Stomach (tissue), 19 donors: ENCODE data around the gene SNRPD2. TPM values are rescaled to one million over a fixed set of nuclear protein-coding genes. Genes with fewer than 3 reads are reported as not detected.

Experiments
- DNase-seq, 2 donors: peaks; one replicate each; pipeline versions ENCODE4 v3.0.0 to v3.0.0-alpha.2; 2013 to 2019
- H3K27ac ChIP-seq, 5 donors: fragments of 200-600 bp in 4 of 5; sonication (generic) in 4 of 5; one replicate each; pipeline ENCODE4 v1.5.1; 2013 to 2019; ENCODE audit warnings: mild to moderate bottlenecking in 1 of 5, moderate library complexity in 1 of 5
- H3K27me3 ChIP-seq, 3 donors: fragments of 200-600 bp; sonication (generic); one replicate each; pipeline ENCODE4 v1.5.1; 2017 to 2019; ENCODE audit warnings: mixed run types in 1 of 3
- H3K36me3 ChIP-seq, 4 donors: fragments of 200-600 bp; sonication (generic); 1 replicate in 3 of 4; 2 replicates in 1 of 4; pipeline ENCODE4 v1.5.1; 2016 to 2019
- H3K4me1 ChIP-seq, 4 donors: fragments of 200-600 bp; sonication (generic); one replicate each; pipeline ENCODE4 v1.5.1; 2016 to 2019
- H3K4me3 ChIP-seq, 4 donors: fragments of 200-600 bp; sonication (generic) in 3 of 4; one replicate each; pipeline ENCODE4 v1.5.1; 2016 to 2019; ENCODE audit warnings: mild to moderate bottlenecking in 1 of 4
- H3K9me3 ChIP-seq, 4 donors: fragments of 200-600 bp; sonication (generic); one replicate each; pipeline ENCODE4 v1.5.1; 2016 to 2019
- CTCF ChIP-seq, 7 experiments: fragments of 450-650 bp in 4 of 7; fragments of 200-600 bp in 3 of 7; sonication (generic) in 3 of 7; IDR thresholded peaks; one replicate each; pipeline ENCODE4 v1.5.1; 2016 to 2019; ENCODE audit warnings: antibody characterized with exemption in 7 of 7, control low read depth in 2 of 7, mild to moderate bottlenecking in 1 of 7
- EP300 ChIP-seq: sonication (generic); formaldehyde crosslinking; IDR thresholded peaks from one replicate; pipeline ENCODE4 v1.6.1; 2017; ENCODE audit warnings: antibody characterized with exemption
- POLR2A ChIP-seq, 4 donors: fragments of 450-650 bp; IDR thresholded peaks; one replicate each; pipeline ENCODE4 v1.6.1; 2016; ENCODE audit warnings: antibody characterized with exemption in 4 of 4, control low read depth in 2 of 4, mild to moderate bottlenecking in 1 of 4, moderate library complexity in 1 of 4
- POLR2AphosphoS5 ChIP-seq, 3 donors: sonication (generic); formaldehyde crosslinking; IDR thresholded peaks; one replicate each; pipeline ENCODE4 v1.6.1; 2016; ENCODE audit warnings: antibody characterized with exemption in 3 of 3
- WGBS, 5 donors: extraction: QIAGEN DNeasy Blood & Tissue Kit in 3 of 5; methylation state at CpG; one replicate each; pipeline versions ENCODE4 v1.1.5 to v1.1.7; 2013 to 2018; 5-methylcytosine and 5-hydroxymethylcytosine counted together
- intact Hi-C: fragments of 100-400 bp; cut with DNase I; formaldehyde crosslinking; loops from one replicate; pipeline ENCODE4 v1.15.1; 2023; ENCODE audit warnings: low total_unique reads
- long read RNA-seq, 10 donors: transcript quantifications; one replicate each; lab custom pipeline, GENCODE V29; 2026
- polyA plus RNA-seq, 3 donors: library from polyadenylated mRNA; stranded (reverse); fragments of 200-250 nt; gene quantifications; one replicate each; pipeline ENCODE4 v1.2.3, GENCODE V29; 2013
- total RNA-seq, 5 donors: library from RNA; depleted of rRNA; stranded (reverse); fragments of >200 nt; gene quantifications; one replicate each; pipeline versions ENCODE4 v1.1.0 to v1.2.3, GENCODE V29; 2014 to 2016
- donor health status: healthy with polysubstance abuse.
- donor health status: Bipolar disorder and iron deficiency.
- donor health status: healthy.

The SNRPD2 gene
- total RNA-seq = 100 to 1,000 TPM in 3 of 5 donors, 10 to 100 TPM in 2; 79.9 to 217 (median 127) TPM
- polyA plus RNA-seq = 100 to 1,000 TPM; 378 to 511 (median 467) TPM
- long read RNA-seq, donor 1, transcript SNRPD2-201 (3 exons, 901 nt) = major isoform, 39 of 63 reads
- long read RNA-seq, donor 1, partial matches to known transcripts = 23 of 63 reads
- long read RNA-seq, donor 1, other reads (novel, unspliced or antisense) = 0 of 63 reads
- long read RNA-seq, donor 2, transcript SNRPD2-201 (3 exons, 901 nt) = major isoform, 64 of 82 reads
- long read RNA-seq, donor 2, partial matches to known transcripts = 18 of 82 reads
- long read RNA-seq, donor 2, other reads (novel, unspliced or antisense) = 0 of 82 reads
- long read RNA-seq, donor 3, transcript SNRPD2-201 (3 exons, 901 nt) = major isoform, 62 of 71 reads
- long read RNA-seq, donor 3, partial matches to known transcripts = 9 of 71 reads
- long read RNA-seq, donor 3, other reads (novel, unspliced or antisense) = 0 of 71 reads
- long read RNA-seq, donor 4, transcript SNRPD2-201 (3 exons, 901 nt) = major isoform, 16 of 16 reads
- long read RNA-seq, donor 4, partial matches to known transcripts = 0 of 16 reads
- long read RNA-seq, donor 4, other reads (novel, unspliced or antisense) = 0 of 16 reads
- long read RNA-seq, donor 5, transcript SNRPD2-201 (3 exons, 901 nt) = major isoform, 128 of 157 reads
- long read RNA-seq, donor 5, partial matches to known transcripts = 19 of 157 reads
- long read RNA-seq, donor 5, other reads (novel, unspliced or antisense) = 8 of 157 reads
- long read RNA-seq, donor 6, transcript SNRPD2-201 (3 exons, 901 nt) = major isoform, 190 of 253 reads
- long read RNA-seq, donor 6, partial matches to known transcripts = 61 of 253 reads
- long read RNA-seq, donor 6, other reads (novel, unspliced or antisense) = 0 of 253 reads
- long read RNA-seq, donor 7, transcript SNRPD2-201 (3 exons, 901 nt) = major isoform, 135 of 174 reads
- long read RNA-seq, donor 7, partial matches to known transcripts = 38 of 174 reads
- long read RNA-seq, donor 7, other reads (novel, unspliced or antisense) = 0 of 174 reads
- long read RNA-seq, donor 8, transcript SNRPD2-201 (3 exons, 901 nt) = major isoform, 109 of 138 reads
- long read RNA-seq, donor 8, partial matches to known transcripts = 29 of 138 reads
- long read RNA-seq, donor 8, other reads (novel, unspliced or antisense) = 0 of 138 reads
- long read RNA-seq, donor 9, transcript SNRPD2-201 (3 exons, 901 nt) = major isoform, 133 of 213 reads
- long read RNA-seq, donor 9, partial matches to known transcripts = 74 of 213 reads
- long read RNA-seq, donor 9, other reads (novel, unspliced or antisense) = 5 of 213 reads
- long read RNA-seq, donor 10, transcript SNRPD2-201 (3 exons, 901 nt) = major isoform, 60 of 69 reads
- long read RNA-seq, donor 10, partial matches to known transcripts = 8 of 69 reads
- long read RNA-seq, donor 10, other reads (novel, unspliced or antisense) = 0 of 69 reads

- intact Hi-C loops = no loop called here
- DNase-seq = peak; percentile 94 to 98
- no peak for TF ChIP-seq EP300
- peak; percentile 93 to 97 (median 97) for TF ChIP-seq POLR2AphosphoS5 (IDR thresholded peaks at IDR 0.05)
- TF ChIP-seq POLR2A (IDR thresholded peaks at IDR 0.05) = peak in 2 of 4 donors; percentile 63 to 84
- TF ChIP-seq CTCF (IDR thresholded peaks at IDR 0.05) = no peak
- peaks cover 7 to 29% (median 24%) of the 10 kb centered on the region in 4 donors for H3K4me1 ChIP-seq
- no peaks in the 10 kb centered on the region for H3K9me3 ChIP-seq
- peak within 1 kb of the TSS; percentile 93 to 96 (median 95) for H3K27ac ChIP-seq
- peak within 1 kb of the TSS; percentile 62 to 88 (median 87) for H3K4me3 ChIP-seq
- H3K27me3 ChIP-seq = no peaks in the 10 kb centered on the region
- peaks cover 24 to 43% (median 42%) of the 10 kb centered on the region in 4 donors for H3K36me3 ChIP-seq
- 0 to 2% (median 0%) methylated on average over 36 of the region's 36 CpGs for WGBS, 5 donors
Measured at GRCh38 chr19:45691516-45692186, at the start of gene SNRPD2. SNRPD2 (minus strand) TSS chr19:45691953; CDS start chr19:45691888, 65 bp downstream.

GRCh38 chr19:45739498-45740439 lies 48.0 kb upstream of the SNRPD2 start:
- H3K4me3 ChIP-seq = no peak overlapping the region
- DNase-seq = no peak
- TF ChIP-seq POLR2AphosphoS5 (IDR thresholded peaks at IDR 0.05) (no peak), POLR2A (IDR thresholded peaks at IDR 0.05) (no peak), EP300 (no peak), CTCF (IDR thresholded peaks at IDR 0.05) (no peak)
- no peaks in the 10 kb centered on the region for H3K9me3 ChIP-seq
- no peaks in the 10 kb centered on the region for H3K4me1 ChIP-seq
- no peak overlapping the region for H3K27ac ChIP-seq
- WGBS, 5 donors = 81 to 86% (median 83%) methylated on average over 10 of the region's 10 CpGs
- H3K27me3 ChIP-seq = peaks cover 0 to 8% (median 0%) of the 10 kb centered on the region in 3 donors
- intact Hi-C loops = no loop called here
- no peaks in the 10 kb centered on the region for H3K36me3 ChIP-seq

GRCh38 chr19:45733160-45733810 lies 41.5 kb upstream of the SNRPD2 start, which contains the start of gene MEIOSIN:
MEIOSIN (plus strand) TSS chr19:45733439; CDS start chr19:45735377, 1,938 bp downstream.
- Histone ChIP-seq H3K27me3 (no peaks in the 10 kb centered on the region), H3K9me3 (no peaks in the 10 kb centered on the region), H3K27ac (no peak within 1 kb of the TSS), H3K4me1 (peaks cover 15 to 22% (median 21%) of the 10 kb centered on the region in 4 donors), H3K4me3 (no peak within 1 kb of the TSS), H3K36me3 (no peaks in the 10 kb centered on the region)
- intact Hi-C loops = no loop called here
- TF ChIP-seq POLR2AphosphoS5 (IDR thresholded peaks at IDR 0.05) = no peak
- no peak for TF ChIP-seq CTCF (IDR thresholded peaks at IDR 0.05)
- no peak for TF ChIP-seq EP300
- no peak for TF ChIP-seq POLR2A (IDR thresholded peaks at IDR 0.05)
- WGBS, 5 donors = 90 to 92% (median 92%) methylated on average over 40 to 59 of the region's 59 CpGs
- DNase-seq = no peak
